SK-N-SH (cell line): ENCODE data around the gene MARK3. TPM values are rescaled to one million over a fixed set of nuclear protein-coding genes. Genes with fewer than 3 reads are reported as not detected.
A peak's percentile ranks its signal among the peaks of the same experiment; 100 is the strongest.

Experiments
- CTCF ChIA-PET: fragments of 300-600, 350-600 bp; formaldehyde crosslinking; extraction: SDS; loops from one replicate; lab custom pipeline; 2021; lab: Yijun Ruan, JAX
- POLR2A ChIA-PET: fragments of 350-600 bp; sonication (Branson Sonifier 250); formaldehyde crosslinking; extraction: SDS; loops from one replicate; lab custom pipeline; 2020; ENCODE audit warnings: antibody characterized with exemption, inconsistent platforms; lab: Yijun Ruan, JAX
- DNase-seq: peaks from one replicate; pipeline ENCODE4 v3.0.0; 2012
- H2AFZ ChIP-seq: fragments of 200-600 bp; sonication (generic); 2 replicates; pipeline ENCODE4 v1.8.1; 2016; ENCODE audit warnings: antibody characterized with exemption, mild to moderate bottlenecking, low read depth
- H3F3A ChIP-seq: fragments of 200-600 bp; sonication (generic); replicated peaks from 2 replicates; pipeline ENCODE3; 2016; ENCODE audit warnings: antibody characterized with exemption, mild to moderate bottlenecking; ENCODE audit not compliant: insufficient read depth
- H3K27ac ChIP-seq, 2 experiments: fragments of 200-500 bp in 1 of 2; fragments of 200-600 bp in 1 of 2; sonication (Bioruptor generic) in 1 of 2; sonication (generic), shearing (Covaris generic) in 1 of 2; 2 replicates each; pipeline versions ENCODE4 v1.5.1 to v1.6.1; 2014 to 2016; ENCODE audit warnings: low read depth in 2 of 2, inconsistent platforms in 1 of 2, low read length in 1 of 2, mild to moderate bottlenecking in 1 of 2, mixed read lengths in 1 of 2
- H3K27me3 ChIP-seq: fragments of 200-600 bp; sonication (generic), shearing (Covaris generic); 2 replicates; pipeline ENCODE4 v1.6.1; 2016; ENCODE audit warnings: mixed run types; ENCODE audit not compliant: insufficient read depth
- H3K36me3 ChIP-seq, 2 experiments: fragments of 200-500 bp in 1 of 2; fragments of 200-600 bp in 1 of 2; sonication (Bioruptor generic) in 1 of 2; sonication (generic) in 1 of 2; replicated peaks in 1 of 2; 2 replicates each; pipeline versions ENCODE3 to v1.5.1; 2014 to 2016; ENCODE audit warnings: low read length in 1 of 2, mild to moderate bottlenecking in 1 of 2; ENCODE audit not compliant: insufficient read depth in 2 of 2, control insufficient read depth in 1 of 2
- H3K4me1 ChIP-seq, 2 experiments: fragments of 200-500 bp in 1 of 2; fragments of 200-600 bp in 1 of 2; sonication (Bioruptor generic) in 1 of 2; sonication (generic), shearing (Covaris generic) in 1 of 2; 2 replicates each; pipeline versions ENCODE4 v1.5.1 to v1.6.1; 2014 to 2016; ENCODE audit warnings: low read depth in 1 of 2, low read length in 1 of 2, mixed run types in 1 of 2; ENCODE audit not compliant: insufficient read depth in 2 of 2, control insufficient read depth in 1 of 2
- H3K4me2 ChIP-seq: fragments of 200-600 bp; sonication (generic), shearing (Covaris generic); 2 replicates; pipeline ENCODE4 v1.6.1; 2017; ENCODE audit warnings: mixed run types
- H3K4me3 ChIP-seq, 2 experiments: fragments of 200-500 bp in 1 of 2; fragments of 200-600 bp in 1 of 2; sonication (Bioruptor generic) in 1 of 2; sonication (generic), shearing (Covaris generic) in 1 of 2; 2 replicates each; pipeline versions ENCODE4 v1.5.1 to v1.8.1; 2014 to 2016; ENCODE audit warnings: low read depth in 2 of 2, inconsistent platforms in 1 of 2, low read length in 1 of 2, mild to moderate bottlenecking in 1 of 2, mixed read lengths in 1 of 2, moderate library complexity in 1 of 2
- H3K79me2 ChIP-seq: fragments of 200-600 bp; sonication (generic); 2 replicates; pipeline ENCODE4 v1.8.1; 2017; ENCODE audit warnings: mild to moderate bottlenecking; ENCODE audit not compliant: insufficient read depth
- H3K9ac ChIP-seq: fragments of 200-600 bp; sonication (generic); 2 replicates; pipeline ENCODE4 v1.6.1; 2017; ENCODE audit warnings: mixed run types
- H3K9me2 ChIP-seq: fragments of 200-600 bp; sonication (generic); 2 replicates; pipeline ENCODE4 v1.6.1; 2017; ENCODE audit warnings: mixed run types
- H3K9me3 ChIP-seq: fragments of 200-600 bp; sonication (generic); 2 replicates; pipeline ENCODE4 v1.6.1; 2017; ENCODE audit warnings: mixed run types, mild to moderate bottlenecking, moderate library complexity
- H4K20me1 ChIP-seq: fragments of 200-600 bp; sonication (generic); 2 replicates; pipeline ENCODE4 v1.6.1; 2017; ENCODE audit warnings: mild to moderate bottlenecking, mixed run types; ENCODE audit not compliant: insufficient read depth
- CTCF ChIP-seq: fragments of 200-600 bp; sonication (generic); IDR thresholded peaks from 2 replicates; pipeline ENCODE4 v1.6.1; 2017; ENCODE audit warnings: antibody characterized with exemption, mild to moderate bottlenecking, moderate library complexity
- MXI1 ChIP-seq: IDR thresholded peaks from 2 replicates; pipeline ENCODE4 v1.6.1; 2012; ENCODE audit warnings: mild to moderate bottlenecking, low read depth, low read length, improper control_type of control experiment
- REST ChIP-seq: IDR thresholded peaks from 2 replicates; pipeline ENCODE4 v1.6.1; 2012; ENCODE audit warnings: mild to moderate bottlenecking, low read depth, low read length, moderate library complexity
- WGBS: methylation state at CpG from one replicate; pipeline ENCODE4 v1.1.6; 2017; ENCODE audit warnings: low lambda C conversion rate; 5-methylcytosine and 5-hydroxymethylcytosine counted together
- polyA plus RNA-seq, 3 experiments: library from polyadenylated mRNA; depleted of rRNA; stranded (reverse); fragments of >200 nt; gene quantifications; 2 replicates each; pipeline ENCODE4 v1.2.3, GENCODE V29; 2012

Gene MARK3
- polyA plus RNA-seq, 1 of the 3 experiments (the other 2 are of a cell fraction), result 73.4 TPM

DNA sequence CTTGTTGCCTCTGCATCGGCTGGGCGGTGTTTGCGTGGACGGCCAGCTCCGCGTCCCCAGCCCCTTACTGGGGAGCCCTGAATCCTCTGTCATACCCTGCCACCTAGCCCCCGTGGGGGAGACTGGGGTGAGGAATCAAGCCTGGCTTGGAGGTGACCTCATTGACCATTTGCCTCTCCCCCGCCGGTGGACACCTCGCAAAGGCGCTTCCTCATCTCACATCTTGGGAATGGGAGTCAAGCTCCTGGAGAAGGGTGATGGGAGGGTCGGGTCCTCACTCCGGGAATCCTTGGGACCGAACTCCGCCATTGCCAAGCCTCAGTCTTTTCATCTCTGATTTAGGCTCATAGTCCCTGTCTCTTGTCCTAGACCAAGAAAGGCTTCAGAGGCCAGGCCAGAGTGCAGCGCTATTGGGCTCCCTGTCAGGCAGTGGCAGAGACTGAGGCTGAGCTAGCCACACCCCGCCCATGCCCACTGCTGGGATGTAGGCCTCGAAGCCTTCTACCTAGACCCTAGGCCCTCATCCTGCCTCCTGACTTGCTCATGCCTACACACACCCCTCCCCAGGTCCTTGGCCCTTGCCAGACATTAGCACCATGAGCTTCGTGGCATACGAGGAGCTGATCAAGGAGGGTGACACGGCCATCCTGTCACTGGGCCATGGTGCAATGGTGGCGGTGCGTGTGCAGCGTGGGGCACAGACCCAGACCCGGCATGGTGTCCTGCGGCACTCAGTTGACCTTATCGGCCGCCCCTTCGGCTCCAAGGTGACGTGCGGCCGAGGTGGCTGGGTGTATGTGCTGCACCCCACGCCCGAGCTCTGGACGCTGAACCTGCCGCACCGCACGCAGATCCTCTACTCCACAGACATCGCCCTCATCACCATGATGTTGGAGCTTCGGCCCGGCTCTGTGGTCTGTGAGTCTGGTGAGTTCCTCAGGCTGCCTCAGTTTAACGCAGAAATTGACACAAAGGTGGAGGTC, 144.5 kb downstream of the MARK3 start:
- peaks cover 0 to 24% of the 10 kb centered on the region in 2 experiments for H3K36me3 ChIP-seq
- H3K27me3 ChIP-seq, result no peaks in the 10 kb centered on the region
- DNase-seq, result no peak
- H3K9me3 ChIP-seq, result no peaks in the 10 kb centered on the region
- H3K27ac ChIP-seq, result peak overlapping the region in 1 of 2 experiments; percentile 40; a peak in 2 of 4 replicates
- no peaks in the 10 kb centered on the region for H3K9me2 ChIP-seq
- ChIA-PET POLR2A (interaction anchor here (1.6 kb wide), 1 partner anchor 14 kb away, joined by 6 read pairs; no protein-coding TSS in a partner anchor), CTCF (interaction anchor here (0.8 to 8.5 kb wide), 6 partner anchors 9 to 29 kb away, joined by 3 to 52 read pairs (median 12); no protein-coding TSS in a partner anchor)
- H3K79me2 ChIP-seq, result peaks cover 36% of the 10 kb centered on the region
- H3F3A ChIP-seq, result peaks cover 3% of the 10 kb centered on the region
- peaks cover 9% of the 10 kb centered on the region; the same call in 1 of the 2 replicates for H4K20me1 ChIP-seq
- no peak for TF ChIP-seq CTCF
- WGBS, result 16% methylated on average over 14 of the region's 42 CpGs
- H3K4me2 ChIP-seq, result peak overlapping the region; percentile 99
- H3K4me3 ChIP-seq, result peak overlapping the region; percentile 94 to 99
- H3K9ac ChIP-seq, result peak overlapping the region; percentile 89
- peaks cover 9 to 25% of the 10 kb centered on the region in 2 experiments; a peak in 1 of 4 replicates for H3K4me1 ChIP-seq
- peak overlapping the region; percentile 59; the same call in 1 of the 2 replicates for H2AFZ ChIP-seq

GRCh38 chr14:103530390-103530789, 145.2 kb downstream of the MARK3 start:
- no peak for DNase-seq
- no peak overlapping the region for H3K9ac ChIP-seq
- 62% methylated on average over 5 of the region's 7 CpGs for WGBS
- no peaks in the 10 kb centered on the region for H3K9me2 ChIP-seq
- no peaks in the 10 kb centered on the region for H3K27me3 ChIP-seq
- peaks cover 9 to 25% of the 10 kb centered on the region in 2 experiments; a peak in 1 of 4 replicates for H3K4me1 ChIP-seq
- H4K20me1 ChIP-seq, result peaks cover 9% of the 10 kb centered on the region; the same call in 1 of the 2 replicates
- peaks cover 0 to 29% of the 10 kb centered on the region in 2 experiments for H3K36me3 ChIP-seq
- no peaks in the 10 kb centered on the region for H3K9me3 ChIP-seq
- peaks cover 36% of the 10 kb centered on the region for H3K79me2 ChIP-seq
- ChIA-PET POLR2A (interaction anchor here (0.7 to 1.4 kb wide), 2 partner anchors 8 to 11 kb away, joined by 3 to 4 read pairs; partner anchors contain the start of gene CKB), CTCF (interaction anchor here (1.4 to 8.5 kb wide), 4 partner anchors 12 to 30 kb away, joined by 3 to 52 read pairs (median 12); no protein-coding TSS in a partner anchor)
- H2AFZ ChIP-seq, result no peak overlapping the region
- peaks cover 3% of the 10 kb centered on the region for H3F3A ChIP-seq
- peak; percentile 94 for TF ChIP-seq REST
- TF ChIP-seq MXI1, result no peak
- peak overlapping the region; percentile 99 for H3K4me2 ChIP-seq
- H3K4me3 ChIP-seq, result peak overlapping the region; percentile 94 to 99
- no peak overlapping the region for H3K27ac ChIP-seq
